Nephron (organoid): ENCODE results near the gene BRICD5.

Experiments
- H3K27ac Mint-ChIP-seq, 3 experiments: 2 replicates each; pipeline ENCODE4 v1.8.0; 2020; ENCODE audit warnings: mixed read lengths in 3 of 3, mild to moderate bottlenecking in 2 of 3, moderate library complexity in 1 of 3
- H3K27me3 Mint-ChIP-seq: 2 replicates; pipeline ENCODE4 v1.8.0; 2021; ENCODE audit warnings: low read depth, mild to moderate bottlenecking, moderate library complexity, mixed read lengths
- H3K36me3 Mint-ChIP-seq: 2 replicates; pipeline ENCODE4 v1.8.0; 2020; ENCODE audit warnings: low read depth, mixed read lengths
- H3K4me1 Mint-ChIP-seq: 2 replicates; pipeline ENCODE4 v1.8.0; 2020; ENCODE audit warnings: mixed read lengths
- H3K4me3 Mint-ChIP-seq, 3 experiments: 2 replicates each; pipeline ENCODE4 v1.8.0; 2020; ENCODE audit warnings: mild to moderate bottlenecking in 3 of 3, mixed read lengths in 3 of 3, moderate library complexity in 2 of 3
- H3K9me3 Mint-ChIP-seq: 2 replicates; pipeline ENCODE4 v1.8.0; 2020; ENCODE audit warnings: mixed read lengths
- CTCF ChIP-seq, 3 experiments: fragments of 200-600 bp; sonication (generic); IDR thresholded peaks; one replicate each; pipeline ENCODE4 v1.5.0; 2021; ENCODE audit warnings: antibody characterized with exemption in 3 of 3; ENCODE audit not compliant: unreplicated experiment in 3 of 3

The BRICD5 gene

GRCh38 chr16:2161911-2162310 is 48.8 kb downstream of the BRICD5 start:
- TF ChIP-seq CTCF (IDR thresholded peaks at IDR 0.05; ENCODE audit: unreplicated experiment in 3 of 3), result no peak
- H3K27ac Mint-ChIP-seq, result no peak overlapping the region

DNA sequence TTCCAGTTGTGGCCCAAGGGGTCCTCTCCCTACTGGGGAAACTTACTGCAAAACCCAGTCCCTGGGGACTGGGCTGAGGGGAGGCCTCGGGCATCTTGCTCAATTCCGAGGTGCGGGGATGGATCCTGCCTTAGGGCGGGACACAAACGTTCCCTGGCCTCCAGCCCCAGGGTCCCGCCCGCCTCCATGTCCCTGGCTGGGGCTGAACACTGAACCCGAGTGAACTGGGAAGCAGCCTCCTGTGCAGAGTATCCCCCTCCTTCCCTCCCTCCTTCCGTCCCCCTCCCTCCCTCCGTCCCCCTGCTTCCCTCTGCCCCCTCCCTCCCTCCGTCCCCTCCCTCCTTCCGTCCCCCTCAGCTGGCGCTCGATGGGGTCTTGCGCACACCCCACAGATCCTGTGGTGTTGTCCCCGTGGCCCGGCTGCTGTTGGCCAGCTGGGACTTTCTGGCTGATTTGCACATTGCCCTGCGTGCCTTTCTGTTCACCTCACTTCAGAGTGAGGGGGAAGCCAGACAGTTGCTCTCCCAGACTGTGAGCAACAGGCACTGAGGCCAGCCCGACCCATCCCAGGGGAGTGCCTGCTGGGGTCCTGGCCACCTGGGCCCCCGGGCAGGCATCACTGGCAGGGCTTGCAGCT is 49.6 kb downstream of the BRICD5 start:
- H3K36me3 Mint-ChIP-seq, result peaks cover 2% of the 10 kb centered on the region
- peaks cover 21% of the 10 kb centered on the region for H3K4me1 Mint-ChIP-seq
- no peaks in the 10 kb centered on the region for H3K27me3 Mint-ChIP-seq
- no peak overlapping the region for H3K4me3 Mint-ChIP-seq
- no peak for TF ChIP-seq CTCF (IDR thresholded peaks at IDR 0.05; ENCODE audit: unreplicated experiment in 3 of 3)
- H3K27ac Mint-ChIP-seq, result no peak overlapping the region
- H3K9me3 Mint-ChIP-seq, result no peaks in the 10 kb centered on the region

More at GRCh38 chr16:2161911-2162310, 48.8 kb downstream of the BRICD5 start:
- peaks cover 12% of the 10 kb centered on the region for H3K4me1 Mint-ChIP-seq
- peaks cover 4% of the 10 kb centered on the region for H3K36me3 Mint-ChIP-seq
- no peak overlapping the region for H3K4me3 Mint-ChIP-seq
- no peaks in the 10 kb centered on the region for H3K27me3 Mint-ChIP-seq
- H3K9me3 Mint-ChIP-seq, result no peaks in the 10 kb centered on the region
